ENCODE data around the gene TRIM16.
"Not testable (repeated sequence)": the region's sequence is repeated elsewhere in the genome, so short reads cannot be mapped to it uniquely, and the experiment has no call there.

- not testable (repeated sequence) for TF ChIP-seq CTCF (IDR thresholded peaks at IDR 0.05; ENCODE audit: insufficient read depth, low read length); REST (IDR thresholded peaks at IDR 0.05; ENCODE audit: insufficient replicate concordance, low read depth); SPI1 (IDR thresholded peaks at IDR 0.05; ENCODE audit: borderline replicate concordance, low read depth); POLR2AphosphoS5 (IDR thresholded peaks at IDR 0.05; ENCODE audit: low read depth)
Observed at GRCh38 chr17:15622124-15622523, 62.0 kb downstream of the TRIM16 start.

Measured in HL-60 (cell line).